HEK293T (cell line): ENCODE measurements around the gene RBL2.
"Not testable (repeated sequence)": the region's sequence is repeated elsewhere in the genome, so short reads cannot be mapped to it uniquely, and the experiment has no call there.

Source experiments
- CTCF ChIA-PET: fragments of 350-600 bp; formaldehyde crosslinking; extraction: SDS; loops from one replicate; lab custom pipeline; 2021; ENCODE audit warnings: antibody characterized with exemption, inconsistent platforms; lab: Yijun Ruan, JAX
- POLR2A ChIA-PET: fragments of 350-600 bp; formaldehyde crosslinking; extraction: SDS; loops from one replicate; lab custom pipeline; 2020; ENCODE audit warnings: antibody characterized with exemption, inconsistent platforms; lab: Yijun Ruan, JAX
- DNase-seq: peaks from one replicate; pipeline ENCODE4 v3.0.0; 2012; ENCODE audit warnings: mixed read lengths; ENCODE audit errors: extremely low spot score
- ARNT ChIP-seq: fragments of 450-650 bp; IDR thresholded peaks from 2 replicates; pipeline ENCODE4 v1.6.1; 2017; ENCODE audit warnings: mild to moderate bottlenecking
- BHLHE40 ChIP-seq: fragments of 450-650 bp; IDR thresholded peaks from 2 replicates; pipeline ENCODE4 v1.6.1; 2016; ENCODE audit warnings: mild to moderate bottlenecking, moderate library complexity, borderline replicate concordance
- CTBP1 ChIP-seq: fragments of 450-650 bp; IDR thresholded peaks from 2 replicates; pipeline ENCODE4 v1.6.1; 2016; ENCODE audit warnings: borderline replicate concordance
- ELF4 ChIP-seq: fragments of 450-650 bp; IDR thresholded peaks from 2 replicates; pipeline ENCODE4 v1.6.1; 2017; ENCODE audit warnings: antibody characterized with exemption
- FOXA1 ChIP-seq: fragments of 450-650 bp; IDR thresholded peaks from 2 replicates; pipeline ENCODE4 v1.6.1; 2016; ENCODE audit warnings: mild to moderate bottlenecking
- FOXK2 ChIP-seq: fragments of 450-650 bp; IDR thresholded peaks from 2 replicates; pipeline ENCODE4 v1.6.1; 2016; ENCODE audit warnings: mild to moderate bottlenecking
- FOXM1 ChIP-seq: fragments of 450-650 bp; IDR thresholded peaks from 2 replicates; pipeline ENCODE4 v1.6.1; 2017; ENCODE audit warnings: mild to moderate bottlenecking, borderline replicate concordance
- HDGF ChIP-seq: fragments of 450-650 bp; IDR thresholded peaks from 2 replicates; pipeline ENCODE4 v1.6.1; 2017; ENCODE audit warnings: antibody characterized with exemption, borderline replicate concordance
- L3MBTL2 ChIP-seq: fragments of 450-650 bp; conservative IDR thresholded peaks from 2 replicates; pipeline ENCODE4 v1.6.1; 2016; ENCODE audit warnings: mild to moderate bottlenecking
- LEF1 ChIP-seq: fragments of 450-650 bp; IDR thresholded peaks from 2 replicates; pipeline ENCODE4 v1.6.1; 2017; ENCODE audit warnings: mild to moderate bottlenecking, borderline replicate concordance
- NFRKB ChIP-seq: fragments of 450-650 bp; IDR thresholded peaks from 2 replicates; pipeline ENCODE4 v1.6.1; 2016; ENCODE audit warnings: mild to moderate bottlenecking, moderate library complexity
- PKNOX1 ChIP-seq: fragments of 450-650 bp; IDR thresholded peaks from 2 replicates; pipeline ENCODE4 v1.6.1; 2016
- SP1 ChIP-seq: fragments of 450-650 bp; IDR thresholded peaks from 2 replicates; pipeline ENCODE4 v1.6.1; 2017
- SUZ12 ChIP-seq: fragments of 450-650 bp; IDR thresholded peaks from 2 replicates; pipeline ENCODE4 v1.6.1; 2016; ENCODE audit warnings: mild to moderate bottlenecking
- TARDBP ChIP-seq: fragments of 450-650 bp; IDR thresholded peaks from 2 replicates; pipeline ENCODE4 v1.6.1; 2016
- ZNF384 ChIP-seq: fragments of 450-650 bp; IDR thresholded peaks from 2 replicates; pipeline ENCODE4 v1.6.1; 2016

RBL2 gene

DNA sequence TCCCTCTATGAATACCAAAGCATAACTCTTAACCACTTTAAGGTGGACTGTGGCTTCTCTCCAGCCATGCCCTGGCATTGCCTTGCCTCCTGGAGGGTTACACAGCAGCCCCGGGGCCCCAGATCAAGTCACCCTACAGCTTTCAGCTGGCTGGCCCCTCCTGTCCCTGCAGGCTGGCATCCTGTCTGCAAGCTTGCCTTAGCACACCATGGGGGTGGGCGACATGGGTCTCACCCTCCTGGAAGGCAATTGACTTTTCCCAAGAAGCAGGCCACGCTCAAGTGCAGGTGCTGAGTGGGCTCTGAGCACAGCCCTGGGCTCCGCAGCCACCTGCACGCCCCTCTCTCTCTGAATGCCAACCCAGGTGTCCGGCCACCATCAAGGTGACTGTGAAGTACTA lies 94.5 kb downstream of the RBL2 start:
- POLR2A ChIA-PET = no interaction called here

GRCh38 chr16:53529513-53529912 lies 95.2 kb downstream of the RBL2 start:
- DNase-seq = no peak
- ChIA-PET POLR2A (interaction anchor here (1.4 kb wide), 1 partner anchor 26 kb away, joined by 4 read pairs; no protein-coding TSS in a partner anchor), CTCF (interaction anchor here (0.6 kb wide), 1 partner anchor 276 kb away, joined by 5 read pairs; no protein-coding TSS in a partner anchor)
- TF ChIP-seq NFRKB (no peak), SP1 (no peak), PKNOX1 (peak; percentile 60)

More for the DNA sequence above, 94.5 kb downstream of the RBL2 start:
- DNase-seq = no peak
- TF ChIP-seq TARDBP = no peak
- TF ChIP-seq CTBP1 = no peak
- TF ChIP-seq ARNT = no peak
- TF ChIP-seq LEF1 = no peak
- TF ChIP-seq SP1 = no peak
- no peak for TF ChIP-seq HDGF
- TF ChIP-seq FOXM1 = no peak
- TF ChIP-seq NFRKB = no peak
- no peak for TF ChIP-seq FOXK2
- TF ChIP-seq L3MBTL2 = no peak
- TF ChIP-seq ZNF384 = no peak
- TF ChIP-seq FOXA1 = no peak
- TF ChIP-seq PKNOX1 = no peak
- TF ChIP-seq BHLHE40 = no peak
- CTCF ChIA-PET = no interaction called here

GRCh38 chr16:53530046-53530445 lies 95.8 kb downstream of the RBL2 start:
- no peak for TF ChIP-seq TARDBP
- no peak for TF ChIP-seq BHLHE40
- TF ChIP-seq ELF4 = no peak
- TF ChIP-seq HDGF = no peak
- no peak for TF ChIP-seq SP1
- TF ChIP-seq ZNF384 = no peak
- no peak for TF ChIP-seq LEF1
- TF ChIP-seq ARNT = no peak
- TF ChIP-seq PKNOX1 = no peak
- TF ChIP-seq CTBP1 = no peak
- TF ChIP-seq FOXA1 = no peak
- no peak for TF ChIP-seq SUZ12
- ChIA-PET POLR2A (interaction anchor here (1.4 kb wide), 1 partner anchor 26 kb away, joined by 4 read pairs; no protein-coding TSS in a partner anchor), CTCF (interaction anchor here (0.6 to 0.7 kb wide), 2 partner anchors 36 to 276 kb away, joined by 3 to 5 read pairs; no protein-coding TSS in a partner anchor)
- DNase-seq = no peak

- POLR2A ChIA-PET = interaction anchor here (1.4 kb wide), 1 partner anchor 27 kb away, joined by 4 read pairs; no protein-coding TSS in a partner anchor
These were observed 96.5 kb downstream of the RBL2 start for GRCh38 chr16:53530741-53531140.

GRCh38 chr16:53534206-53534605 lies 99.9 kb downstream of the RBL2 start:
- TF ChIP-seq SUZ12 = no peak
- POLR2A ChIA-PET = no interaction called here
- CTCF ChIA-PET = no interaction called here
- no peak for DNase-seq

More at GRCh38 chr16:53530741-53531140, 96.5 kb downstream of the RBL2 start:
- no peak for DNase-seq
- CTCF ChIA-PET = no interaction called here
- TF ChIP-seq HDGF (no peak), CTBP1 (no peak), ELF4 (no peak), SP1 (no peak), ARNT (no peak)

GRCh38 chr16:53537626-53538025 lies 103.4 kb downstream of the RBL2 start:
- POLR2A ChIA-PET = no interaction called here
- CTCF ChIA-PET = interaction anchor here (1.9 kb wide), 1 partner anchor 9 kb away, joined by 7 read pairs; no protein-coding TSS in a partner anchor
- no peak for DNase-seq
- no peak for TF ChIP-seq NFRKB
- no peak for TF ChIP-seq ARNT
- TF ChIP-seq FOXK2 = no peak
- TF ChIP-seq ZNF384 = no peak
- TF ChIP-seq TARDBP = no peak
- TF ChIP-seq FOXA1 = no peak
- TF ChIP-seq L3MBTL2 = no peak
- TF ChIP-seq SUZ12 = no peak
- TF ChIP-seq SP1 = no peak
- TF ChIP-seq PKNOX1 = no peak
- no peak for TF ChIP-seq ELF4
- TF ChIP-seq CTBP1 = no peak
- TF ChIP-seq LEF1 = no peak
- TF ChIP-seq FOXM1 = no peak
- no peak for TF ChIP-seq BHLHE40
- TF ChIP-seq HDGF = no peak

GRCh38 chr16:53539346-53539745 lies 105.1 kb downstream of the RBL2 start:
- POLR2A ChIA-PET, CTCF ChIA-PET, DNase-seq: not testable (repeated sequence)

DNA sequence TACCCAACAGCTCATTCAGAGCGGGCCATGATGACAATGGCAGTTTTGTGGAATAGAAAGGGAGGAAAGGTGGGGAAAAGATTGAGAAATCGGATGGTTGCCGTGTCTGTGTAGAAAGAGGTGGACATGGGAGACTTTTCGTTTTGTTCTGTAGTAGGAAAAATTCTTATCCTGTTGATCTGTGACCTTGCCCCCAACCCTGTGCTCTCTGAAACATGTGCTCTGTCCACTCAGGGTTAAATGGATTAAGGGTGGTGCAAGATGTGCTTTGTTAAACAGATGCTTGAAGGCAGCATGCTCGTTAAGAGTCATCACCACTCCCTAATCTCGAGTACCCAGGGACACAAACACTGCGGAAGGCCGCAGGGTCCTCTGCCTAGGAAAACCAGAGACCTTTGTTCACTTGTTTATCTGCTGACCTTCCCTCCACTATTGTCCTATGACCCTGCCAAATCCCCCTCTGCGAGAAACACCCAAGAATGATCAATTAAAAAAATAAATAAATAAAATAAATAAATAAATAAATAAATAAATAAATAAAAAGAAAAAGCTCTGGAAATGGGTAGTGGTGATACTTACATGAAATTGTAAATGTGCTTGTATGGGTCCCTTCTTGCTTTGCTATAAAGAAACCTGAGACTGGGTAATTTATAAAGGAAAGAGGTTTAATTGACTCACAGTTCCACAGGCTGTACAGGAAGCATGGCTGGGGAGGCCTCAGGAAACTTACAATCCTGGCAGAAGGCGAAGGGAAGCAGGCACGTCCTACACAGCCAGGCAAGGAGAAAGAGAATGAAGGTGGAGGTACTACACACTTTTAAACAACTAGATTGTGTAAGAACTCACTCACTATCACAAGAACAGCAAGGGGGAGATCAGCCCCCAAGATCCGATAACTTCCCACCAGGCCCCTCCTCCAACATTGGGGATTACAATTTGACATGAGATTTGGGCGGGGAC lies 105.8 kb downstream of the RBL2 start:
- POLR2A ChIA-PET, CTCF ChIA-PET, DNase-seq: not testable (repeated sequence)
